Endodermal cell (in vitro differentiated cells): ENCODE results near the gene IPO11. TPM values are rescaled to one million over a fixed set of nuclear protein-coding genes. Genes with fewer than 3 reads are reported as not detected.

Experiments
- DNase-seq: peaks from one replicate; pipeline ENCODE4 v3.0.0-alpha.2; 2017
- H3K27ac ChIP-seq: 2 replicates; pipeline ENCODE4 v1.5.1; 2013; ENCODE audit warnings: mild to moderate bottlenecking, low read depth, low read length, moderate library complexity
- H3K27me3 ChIP-seq: 2 replicates; pipeline ENCODE4 v1.6.1; 2013; ENCODE audit warnings: mild to moderate bottlenecking, low read length, moderate library complexity; ENCODE audit not compliant: insufficient read depth, control insufficient read depth, poor library complexity, severe bottlenecking
- H3K36me3 ChIP-seq: 2 replicates; pipeline ENCODE4 v1.7.0; 2013; ENCODE audit warnings: mild to moderate bottlenecking, low read length, moderate library complexity; ENCODE audit not compliant: control insufficient read depth, insufficient read depth
- H3K4me1 ChIP-seq: one replicate; pipeline ENCODE4 v1.7.0; 2013; ENCODE audit warnings: low read length; ENCODE audit not compliant: control insufficient read depth, insufficient read depth
- H3K4me3 ChIP-seq: 2 replicates; pipeline ENCODE4 v1.5.1; 2013; ENCODE audit warnings: mild to moderate bottlenecking, low read length, moderate library complexity
- H3K9ac ChIP-seq: 2 replicates; pipeline ENCODE4 v1.6.1; 2013; ENCODE audit warnings: mild to moderate bottlenecking, low read length, moderate library complexity; ENCODE audit not compliant: poor library complexity, severe bottlenecking; ENCODE audit errors: extremely low read depth
- H3K9me3 ChIP-seq: 2 replicates; pipeline ENCODE4 v1.6.1; 2013; ENCODE audit warnings: mild to moderate bottlenecking, low read length, moderate library complexity; ENCODE audit not compliant: control insufficient read depth
- H3K27ac Mint-ChIP-seq: 2 replicates; pipeline ENCODE4 v1.8.0; 2020; ENCODE audit warnings: mixed read lengths
- H3K27me3 Mint-ChIP-seq: 2 replicates; pipeline ENCODE4 v1.8.0; 2021; ENCODE audit warnings: mild to moderate bottlenecking, mixed read lengths; ENCODE audit not compliant: insufficient read depth
- H3K36me3 Mint-ChIP-seq: 2 replicates; pipeline ENCODE4 v1.8.0; 2020; ENCODE audit warnings: low read depth, mixed read lengths
- H3K4me1 Mint-ChIP-seq: 2 replicates; pipeline ENCODE4 v1.8.0; 2020; ENCODE audit warnings: mixed read lengths
- H3K4me3 Mint-ChIP-seq: 2 replicates; pipeline ENCODE4 v1.8.0; 2020; ENCODE audit warnings: mild to moderate bottlenecking, moderate library complexity, mixed read lengths
- H3K9me3 Mint-ChIP-seq: 2 replicates; pipeline ENCODE4 v1.8.0; 2020; ENCODE audit warnings: mild to moderate bottlenecking, mixed read lengths
- WGBS, 2 experiments: methylation state at CpG; one replicate each; pipeline versions ENCODE4 v1.1.5 to v1.1.7; 2013; ENCODE audit warnings: missing lambda C conversion rate in 2 of 2, mixed read lengths in 1 of 2; ENCODE audit not compliant: insufficient coverage in 1 of 2, insufficient read length in 1 of 2; 5-methylcytosine and 5-hydroxymethylcytosine counted together
- total RNA-seq, 2 donors: library from RNA; stranded (reverse); fragmentation: NEBNext Ultra II Directional in 1 of 2; extraction: Animal tissue kit (Norgen Biotek cat#: 25700) in 1 of 2; gene quantifications; 2 replicates in 1 of 2; 3 replicates in 1 of 2; pipeline ENCODE4 v1.2.1, GENCODE V29; 2021
- TF ChIP-seq, protein P1 (sequence below): fragments of 200-600 bp; sonication (generic); conservative IDR thresholded peaks from 2 replicates; pipeline ENCODE4 v1.5.0; 2021; ENCODE audit warnings: antibody characterized with exemption, mild to moderate bottlenecking

The IPO11 gene
- total RNA-seq, 2 donors from 2014 or later, result 51.6 to 55.8 TPM

DNA sequence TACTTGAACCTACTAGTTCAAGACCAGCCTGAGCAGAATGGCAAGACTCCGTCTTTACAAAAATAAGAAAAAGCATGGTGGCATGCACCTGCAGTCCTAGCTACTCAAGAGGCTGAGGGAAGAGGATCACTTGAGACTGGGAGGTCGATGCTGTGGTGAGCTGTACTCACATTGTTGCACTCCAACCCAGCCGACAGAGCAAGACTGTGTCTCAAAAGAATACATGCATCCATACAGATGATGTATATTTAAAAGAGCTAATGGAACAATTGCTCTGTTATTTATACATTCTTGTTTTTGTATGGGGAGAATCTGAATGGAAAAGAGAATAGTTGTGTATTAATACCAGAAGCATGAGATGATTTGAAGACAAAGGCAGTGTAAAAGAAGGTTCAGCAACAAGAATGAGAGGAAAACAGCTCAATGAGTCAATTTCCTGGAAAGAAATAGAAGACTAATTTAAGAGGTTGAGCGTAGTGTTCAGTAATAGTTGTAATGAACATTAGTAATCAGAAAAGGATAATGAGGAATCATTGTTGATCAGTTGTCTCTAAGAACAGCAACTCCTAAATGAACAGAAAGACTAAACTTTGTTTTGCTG is 164.1 kb downstream of the IPO11 start:
- Histone ChIP-seq H3K9ac (no peak overlapping the region), H3K4me1 (no peaks in the 10 kb centered on the region), H3K36me3 (no peaks in the 10 kb centered on the region), H3K4me3 (no peak overlapping the region), H3K9me3 (no peaks in the 10 kb centered on the region), H3K27me3 (no peaks in the 10 kb centered on the region), H3K27ac (no peak overlapping the region)
- DNase-seq, result no peak
- TF ChIP-seq, protein P1, sequence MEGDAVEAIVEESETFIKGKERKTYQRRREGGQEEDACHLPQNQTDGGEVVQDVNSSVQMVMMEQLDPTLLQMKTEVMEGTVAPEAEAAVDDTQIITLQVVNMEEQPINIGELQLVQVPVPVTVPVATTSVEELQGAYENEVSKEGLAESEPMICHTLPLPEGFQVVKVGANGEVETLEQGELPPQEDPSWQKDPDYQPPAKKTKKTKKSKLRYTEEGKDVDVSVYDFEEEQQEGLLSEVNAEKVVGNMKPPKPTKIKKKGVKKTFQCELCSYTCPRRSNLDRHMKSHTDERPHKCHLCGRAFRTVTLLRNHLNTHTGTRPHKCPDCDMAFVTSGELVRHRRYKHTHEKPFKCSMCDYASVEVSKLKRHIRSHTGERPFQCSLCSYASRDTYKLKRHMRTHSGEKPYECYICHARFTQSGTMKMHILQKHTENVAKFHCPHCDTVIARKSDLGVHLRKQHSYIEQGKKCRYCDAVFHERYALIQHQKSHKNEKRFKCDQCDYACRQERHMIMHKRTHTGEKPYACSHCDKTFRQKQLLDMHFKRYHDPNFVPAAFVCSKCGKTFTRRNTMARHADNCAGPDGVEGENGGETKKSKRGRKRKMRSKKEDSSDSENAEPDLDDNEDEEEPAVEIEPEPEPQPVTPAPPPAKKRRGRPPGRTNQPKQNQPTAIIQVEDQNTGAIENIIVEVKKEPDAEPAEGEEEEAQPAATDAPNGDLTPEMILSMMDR, result no peak
- H3K9me3 Mint-ChIP-seq, result no peaks in the 10 kb centered on the region
- peaks cover 10% of the 10 kb centered on the region for H3K4me1 Mint-ChIP-seq
- no peaks in the 10 kb centered on the region for H3K27me3 Mint-ChIP-seq
- H3K27ac Mint-ChIP-seq, result no peak overlapping the region
- 94 to 96% methylated on average over 4 of the region's 4 CpGs for WGBS, 2 experiments
- H3K4me3 Mint-ChIP-seq, result no peak overlapping the region
- peaks cover 3% of the 10 kb centered on the region for H3K36me3 Mint-ChIP-seq

DNA sequence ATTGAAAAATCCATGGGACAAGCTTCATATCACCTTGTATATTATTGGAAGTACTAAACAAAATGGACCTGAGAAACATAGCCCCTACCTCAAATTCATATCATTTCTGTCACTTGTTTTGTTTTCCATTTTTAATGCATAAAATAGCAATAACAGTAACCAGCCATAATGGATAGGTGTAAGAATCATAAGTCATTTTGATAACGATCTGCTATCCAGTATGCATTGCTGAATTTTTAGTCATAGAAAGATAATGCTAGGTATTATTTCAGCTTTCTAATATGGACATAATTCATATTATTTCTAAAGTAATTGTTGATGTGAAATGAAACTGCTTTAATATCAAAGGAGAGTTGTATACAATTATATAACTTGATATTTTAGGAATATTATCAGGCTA is 164.9 kb downstream of the IPO11 start:
- H3K27me3 ChIP-seq, result no peaks in the 10 kb centered on the region
- Mint-ChIP-seq H3K4me3 (no peak overlapping the region), H3K9me3 (no peaks in the 10 kb centered on the region), H3K4me1 (peaks cover 10% of the 10 kb centered on the region), H3K36me3 (peaks cover 3% of the 10 kb centered on the region), H3K27ac (no peak overlapping the region), H3K27me3 (no peaks in the 10 kb centered on the region)
- H3K9ac ChIP-seq, result no peak overlapping the region
- H3K27ac ChIP-seq, result no peak overlapping the region
- H3K9me3 ChIP-seq, result no peaks in the 10 kb centered on the region
- H3K36me3 ChIP-seq, result no peaks in the 10 kb centered on the region
- TF ChIP-seq, protein P1, result no peak
- WGBS, 2 experiments, result 78% methylated on average over 1 of the region's 1 CpG; no CpG with 5 or more reads in 1 of the 2 experiments
- no peak overlapping the region for H3K4me3 ChIP-seq
- no peak for DNase-seq
- no peaks in the 10 kb centered on the region for H3K4me1 ChIP-seq

DNA sequence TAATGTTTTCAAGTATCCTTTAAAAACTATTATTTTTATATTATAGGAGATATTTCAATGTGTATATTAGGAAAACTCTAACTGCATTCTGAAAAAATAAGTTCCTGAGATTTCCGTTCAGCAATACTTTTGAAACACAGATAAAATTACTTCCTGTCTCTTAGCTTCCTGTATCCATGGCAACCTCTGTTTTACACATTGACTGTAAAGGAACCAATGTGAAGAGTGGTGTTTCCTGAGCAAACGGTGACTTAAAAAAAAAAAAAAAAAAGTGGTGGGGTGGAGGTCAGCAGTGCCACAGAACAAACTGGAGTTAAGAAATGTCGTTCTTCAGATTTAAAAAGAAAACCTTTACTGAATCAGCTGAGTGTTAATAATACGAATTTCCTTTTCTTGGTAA is 166.0 kb downstream of the IPO11 start, which contains the start of gene LRRC70:
Gene LRRC70, plus strand, starts transcription at position 280 of the 400 bp plus-strand sequence. CDS start 620 bp downstream, outside the sequence.
- Histone ChIP-seq H3K4me3 (no peak within 1 kb of the TSS), H3K36me3 (no peaks in the 10 kb centered on the region), H3K4me1 (no peaks in the 10 kb centered on the region), H3K27ac (no peak within 1 kb of the TSS), H3K9me3 (no peaks in the 10 kb centered on the region), H3K9ac (no peak within 1 kb of the TSS), H3K27me3 (no peaks in the 10 kb centered on the region)
- DNase-seq, result no peak
- TF ChIP-seq, protein P1, result no peak
- H3K4me3 Mint-ChIP-seq, result no peak within 1 kb of the TSS
- peaks cover 3% of the 10 kb centered on the region for H3K36me3 Mint-ChIP-seq
- peaks cover 10% of the 10 kb centered on the region for H3K4me1 Mint-ChIP-seq
- 52 to 83% methylated on average over 3 to 4 of the region's 4 CpGs for whole genome bisulfite sequencing, 2 experiments
- no peaks in the 10 kb centered on the region for H3K27me3 Mint-ChIP-seq
- no peaks in the 10 kb centered on the region for H3K9me3 Mint-ChIP-seq
- no peak within 1 kb of the TSS for H3K27ac Mint-ChIP-seq
